ENCODE results near the gene TRAPPC8.
"Not testable (repeated sequence)": the region's sequence is repeated elsewhere in the genome, so short reads cannot be mapped to it uniquely, and the experiment has no call there.

The TRAPPC8 gene

GRCh38 chr18:31901063-31901462, 41.9 kb downstream of the TRAPPC8 start:
- Histone ChIP-seq H3K36me3 (ENCODE audit: insufficient read depth, low read length) (peaks cover 18% of the 10 kb centered on the region; the same call in 1 of the 2 replicates), H3K4me3 (ENCODE audit: low read depth, low read length) (no peak overlapping the region), H3K27me3 (ENCODE audit: insufficient read depth, low read length) (no peaks in the 10 kb centered on the region), H3K4me1 (ENCODE audit: control insufficient read depth, insufficient read depth, low read length, unreplicated experiment) (no peaks in the 10 kb centered on the region), H3K79me2 (ENCODE audit: control insufficient read depth, insufficient read depth, low read length, unreplicated experiment) (no peaks in the 10 kb centered on the region), H3K27ac (ENCODE audit: low read depth, low read length) (no peak overlapping the region), H2AFZ (ENCODE audit: low read length, unreplicated experiment) (no peak overlapping the region)

GRCh38 chr18:31899771-31900170, 43.2 kb downstream of the TRAPPC8 start:
- H3K36me3 ChIP-seq (ENCODE audit: insufficient read depth, low read length) = peaks cover 18% of the 10 kb centered on the region; the same call in 1 of the 2 replicates

GRCh38 chr18:31892936-31893335, 50.0 kb downstream of the TRAPPC8 start:
- Histone ChIP-seq H3K36me3 (ENCODE audit: insufficient read depth, low read length) (peaks cover 14% of the 10 kb centered on the region), H3K4me3 (ENCODE audit: low read depth, low read length) (no peak overlapping the region), H3K4me1 (ENCODE audit: control insufficient read depth, insufficient read depth, low read length, unreplicated experiment) (no peaks in the 10 kb centered on the region), H3K79me2 (ENCODE audit: control insufficient read depth, insufficient read depth, low read length, unreplicated experiment) (no peaks in the 10 kb centered on the region), H2AFZ (ENCODE audit: low read length, unreplicated experiment) (no peak overlapping the region), H3K27me3 (ENCODE audit: insufficient read depth, low read length) (no peaks in the 10 kb centered on the region), H3K27ac (ENCODE audit: low read depth, low read length) (no peak overlapping the region)

More at GRCh38 chr18:31899771-31900170, 43.2 kb downstream of the TRAPPC8 start:
- H2AFZ ChIP-seq (ENCODE audit: low read length, unreplicated experiment); H3K4me1 ChIP-seq (ENCODE audit: control insufficient read depth, insufficient read depth, low read length, unreplicated experiment); H3K27ac ChIP-seq (ENCODE audit: low read depth, low read length); H3K79me2 ChIP-seq (ENCODE audit: control insufficient read depth, insufficient read depth, low read length, unreplicated experiment); H3K4me3 ChIP-seq (ENCODE audit: low read depth, low read length); H3K27me3 ChIP-seq (ENCODE audit: insufficient read depth, low read length): not testable (repeated sequence)

GRCh38 chr18:31891566-31891965, 51.4 kb downstream of the TRAPPC8 start:
- Histone ChIP-seq H2AFZ (ENCODE audit: low read length, unreplicated experiment) (no peak overlapping the region), H3K4me1 (ENCODE audit: control insufficient read depth, insufficient read depth, low read length, unreplicated experiment) (no peaks in the 10 kb centered on the region), H3K4me3 (ENCODE audit: low read depth, low read length) (no peak overlapping the region), H3K27ac (ENCODE audit: low read depth, low read length) (no peak overlapping the region), H3K27me3 (ENCODE audit: insufficient read depth, low read length) (no peaks in the 10 kb centered on the region), H3K79me2 (ENCODE audit: control insufficient read depth, insufficient read depth, low read length, unreplicated experiment) (no peaks in the 10 kb centered on the region), H3K36me3 (ENCODE audit: insufficient read depth, low read length) (peaks cover 11% of the 10 kb centered on the region)

- H3K4me1 ChIP-seq (ENCODE audit: control insufficient read depth, insufficient read depth, low read length, unreplicated experiment) = no peaks in the 10 kb centered on the region
- H3K36me3 ChIP-seq (ENCODE audit: insufficient read depth, low read length) = peaks cover 35% of the 10 kb centered on the region
- no peaks in the 10 kb centered on the region for H3K27me3 ChIP-seq (ENCODE audit: insufficient read depth, low read length)
- H2AFZ ChIP-seq (ENCODE audit: low read length, unreplicated experiment) = no peak overlapping the region
- H3K4me3 ChIP-seq (ENCODE audit: low read depth, low read length) = no peak overlapping the region
- peaks cover 6% of the 10 kb centered on the region for H3K79me2 ChIP-seq (ENCODE audit: control insufficient read depth, insufficient read depth, low read length, unreplicated experiment)
- no peak overlapping the region for H3K27ac ChIP-seq (ENCODE audit: low read depth, low read length)
Measured at GRCh38 chr18:31884020-31884419, 58.9 kb downstream of the TRAPPC8 start.

GRCh38 chr18:31880186-31880898, 62.6 kb downstream of the TRAPPC8 start:
- peaks cover 41% of the 10 kb centered on the region for H3K36me3 ChIP-seq (ENCODE audit: insufficient read depth, low read length)
- peaks cover 4% of the 10 kb centered on the region for H3K4me1 ChIP-seq (ENCODE audit: control insufficient read depth, insufficient read depth, low read length, unreplicated experiment)
- H3K27ac ChIP-seq (ENCODE audit: low read depth, low read length) = no peak overlapping the region
- no peaks in the 10 kb centered on the region for H3K27me3 ChIP-seq (ENCODE audit: insufficient read depth, low read length)
- no peak overlapping the region for H2AFZ ChIP-seq (ENCODE audit: low read length, unreplicated experiment)
- H3K79me2 ChIP-seq (ENCODE audit: control insufficient read depth, insufficient read depth, low read length, unreplicated experiment) = peaks cover 11% of the 10 kb centered on the region
- no peak overlapping the region for H3K4me3 ChIP-seq (ENCODE audit: low read depth, low read length)

- peaks cover 11% of the 10 kb centered on the region for H3K79me2 ChIP-seq (ENCODE audit: control insufficient read depth, insufficient read depth, low read length, unreplicated experiment)
- no peak overlapping the region for H2AFZ ChIP-seq (ENCODE audit: low read length, unreplicated experiment)
- no peak overlapping the region for H3K27ac ChIP-seq (ENCODE audit: low read depth, low read length)
- peaks cover 50% of the 10 kb centered on the region for H3K36me3 ChIP-seq (ENCODE audit: insufficient read depth, low read length)
- no peaks in the 10 kb centered on the region for H3K27me3 ChIP-seq (ENCODE audit: insufficient read depth, low read length)
- no peak overlapping the region for H3K4me3 ChIP-seq (ENCODE audit: low read depth, low read length)
- peaks cover 4% of the 10 kb centered on the region for H3K4me1 ChIP-seq (ENCODE audit: control insufficient read depth, insufficient read depth, low read length, unreplicated experiment)
Measured at GRCh38 chr18:31878358-31878757, 64.6 kb downstream of the TRAPPC8 start.

GRCh38 chr18:31877900-31878299, 65.0 kb downstream of the TRAPPC8 start:
- Histone ChIP-seq H3K4me1 (ENCODE audit: control insufficient read depth, insufficient read depth, low read length, unreplicated experiment) (peaks cover 4% of the 10 kb centered on the region), H3K79me2 (ENCODE audit: control insufficient read depth, insufficient read depth, low read length, unreplicated experiment) (peaks cover 11% of the 10 kb centered on the region), H2AFZ (ENCODE audit: low read length, unreplicated experiment) (no peak overlapping the region), H3K4me3 (ENCODE audit: low read depth, low read length) (no peak overlapping the region), H3K27me3 (ENCODE audit: insufficient read depth, low read length) (no peaks in the 10 kb centered on the region), H3K27ac (ENCODE audit: low read depth, low read length) (no peak overlapping the region), H3K36me3 (ENCODE audit: insufficient read depth, low read length) (peaks cover 50% of the 10 kb centered on the region)

GRCh38 chr18:31876707-31877106, 66.2 kb downstream of the TRAPPC8 start:
- no peak overlapping the region for H2AFZ ChIP-seq (ENCODE audit: low read length, unreplicated experiment)
- H3K4me3 ChIP-seq (ENCODE audit: low read depth, low read length) = no peak overlapping the region
- H3K79me2 ChIP-seq (ENCODE audit: control insufficient read depth, insufficient read depth, low read length, unreplicated experiment) = peaks cover 11% of the 10 kb centered on the region
- H3K27ac ChIP-seq (ENCODE audit: low read depth, low read length) = no peak overlapping the region
- peaks cover 4% of the 10 kb centered on the region for H3K4me1 ChIP-seq (ENCODE audit: control insufficient read depth, insufficient read depth, low read length, unreplicated experiment)
- H3K36me3 ChIP-seq (ENCODE audit: insufficient read depth, low read length) = peaks cover 44% of the 10 kb centered on the region
- H3K27me3 ChIP-seq (ENCODE audit: insufficient read depth, low read length) = no peaks in the 10 kb centered on the region

GRCh38 chr18:31875301-31875700, 67.6 kb downstream of the TRAPPC8 start:
- Histone ChIP-seq H3K4me1 (ENCODE audit: control insufficient read depth, insufficient read depth, low read length, unreplicated experiment) (peaks cover 4% of the 10 kb centered on the region), H3K79me2 (ENCODE audit: control insufficient read depth, insufficient read depth, low read length, unreplicated experiment) (peaks cover 8% of the 10 kb centered on the region), H2AFZ (ENCODE audit: low read length, unreplicated experiment) (no peak overlapping the region), H3K4me3 (ENCODE audit: low read depth, low read length) (no peak overlapping the region), H3K27ac (ENCODE audit: low read depth, low read length) (no peak overlapping the region), H3K36me3 (ENCODE audit: insufficient read depth, low read length) (peaks cover 34% of the 10 kb centered on the region), H3K27me3 (ENCODE audit: insufficient read depth, low read length) (no peaks in the 10 kb centered on the region)

- Histone ChIP-seq H2AFZ (ENCODE audit: low read length, unreplicated experiment) (no peak overlapping the region), H3K27me3 (ENCODE audit: insufficient read depth, low read length) (no peaks in the 10 kb centered on the region), H3K4me1 (ENCODE audit: control insufficient read depth, insufficient read depth, low read length, unreplicated experiment) (no peaks in the 10 kb centered on the region), H3K27ac (ENCODE audit: low read depth, low read length) (no peak overlapping the region), H3K36me3 (ENCODE audit: insufficient read depth, low read length) (peaks cover 10% of the 10 kb centered on the region; the same call in 1 of the 2 replicates), H3K79me2 (ENCODE audit: control insufficient read depth, insufficient read depth, low read length, unreplicated experiment) (no peaks in the 10 kb centered on the region), H3K4me3 (ENCODE audit: low read depth, low read length) (no peak overlapping the region)
Measured at GRCh38 chr18:31863103-31863502, 79.8 kb downstream of the TRAPPC8 start.

All from ACC112 (cell line).